Measurements from ENCODE around the gene TBCK.
A peak's percentile ranks its signal among the peaks of the same experiment; 100 is the strongest.
"Not testable (repeated sequence)": the region's sequence is repeated elsewhere in the genome, so short reads cannot be mapped to it uniquely, and the experiment has no call there.

TBCK gene

GRCh38 chr4:106256190-106256589, 59.8 kb downstream of the TBCK start:
- no peak for DNase-seq
- in situ Hi-C loops (cut with HindIII; ENCODE audit: low pct_ligation_motif_present, low pct_unique_long_range_greater_than_20kb, low sequenced_read_pairs), result no loop called here

DNA sequence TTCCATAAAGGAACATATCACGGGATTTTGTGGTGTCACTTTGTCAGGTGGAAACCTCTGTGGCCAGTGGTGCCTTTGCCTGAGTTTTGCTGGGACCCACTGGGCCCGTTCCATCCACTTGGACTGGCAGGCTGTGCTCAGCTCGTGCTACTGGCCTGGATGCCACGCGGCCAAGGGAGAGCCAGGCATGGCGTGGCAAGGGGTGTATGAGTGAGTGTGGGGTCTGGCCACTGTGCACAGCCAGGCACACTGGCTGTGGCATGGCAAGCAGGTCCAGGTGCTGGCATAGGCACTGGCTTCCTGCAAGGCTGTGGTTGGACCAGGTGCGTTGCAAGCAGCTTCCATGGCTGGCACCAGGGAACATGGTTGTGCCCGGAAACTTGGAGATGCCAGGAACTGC, 60.8 kb downstream of the TBCK start:
- in situ Hi-C loops (cut with HindIII; ENCODE audit: low pct_ligation_motif_present, low pct_unique_long_range_greater_than_20kb, low sequenced_read_pairs), result no loop called here
- DNase-seq, result no peak

GRCh38 chr4:106253364-106254129, 62.5 kb downstream of the TBCK start:
- in situ Hi-C loops (cut with HindIII; ENCODE audit: low pct_ligation_motif_present, low pct_unique_long_range_greater_than_20kb, low sequenced_read_pairs), result no loop called here
- no peak for DNase-seq

DNA sequence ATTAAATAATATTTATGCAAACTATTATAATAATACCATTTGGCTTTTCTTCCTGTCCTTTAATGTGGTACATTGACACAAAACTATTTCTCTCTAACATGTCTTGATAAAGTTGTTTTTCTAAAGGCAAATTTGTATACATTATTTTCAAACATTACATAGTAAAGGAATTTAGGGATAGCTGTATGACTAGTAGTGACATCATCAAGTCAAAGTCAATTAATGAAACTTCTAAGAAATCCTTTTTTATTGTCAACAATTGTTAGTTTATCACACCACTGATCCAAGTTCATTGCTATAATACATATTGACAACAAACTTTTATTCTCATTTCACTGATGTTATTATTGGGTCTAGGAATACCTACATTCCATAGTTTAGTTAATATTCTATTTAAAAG, 68.4 kb downstream of the TBCK start:
- DNase-seq, result no peak
- in situ Hi-C loops (cut with HindIII; ENCODE audit: low pct_ligation_motif_present, low pct_unique_long_range_greater_than_20kb, low sequenced_read_pairs), result no loop called here

DNA sequence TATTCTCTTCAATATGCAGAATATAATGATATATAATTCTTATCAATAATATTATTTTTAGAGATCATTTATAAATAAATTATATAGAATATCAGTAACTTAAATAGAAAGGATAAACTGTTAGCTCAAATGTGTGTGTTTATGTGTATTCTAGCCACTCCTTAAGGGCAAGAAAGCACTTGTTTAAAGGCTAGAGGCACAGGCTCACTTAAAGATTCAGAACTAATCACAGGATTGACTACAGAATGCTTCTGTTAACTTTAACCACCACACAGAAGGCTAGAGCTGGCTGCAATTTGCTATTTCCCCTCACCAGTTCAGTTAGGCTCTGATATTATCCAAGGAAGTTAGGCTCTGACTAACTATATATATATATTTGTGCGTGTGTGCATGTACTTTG, 69.6 kb downstream of the TBCK start:
- no peak for DNase-seq
- in situ Hi-C loops (cut with HindIII; ENCODE audit: low pct_ligation_motif_present, low pct_unique_long_range_greater_than_20kb, low sequenced_read_pairs), result no loop called here

GRCh38 chr4:106245176-106245575, 70.8 kb downstream of the TBCK start:
- in situ Hi-C loops (cut with HindIII; ENCODE audit: low pct_ligation_motif_present, low pct_unique_long_range_greater_than_20kb, low sequenced_read_pairs), result no loop called here
- no peak for DNase-seq

- no peak for DNase-seq
- in situ Hi-C loops (cut with HindIII; ENCODE audit: low pct_ligation_motif_present, low pct_unique_long_range_greater_than_20kb, low sequenced_read_pairs), result no loop called here
Measured at GRCh38 chr4:106240699-106241098, 75.3 kb downstream of the TBCK start.

GRCh38 chr4:106238820-106239420, 77.1 kb downstream of the TBCK start:
- peak; percentile 56 for DNase-seq
- in situ Hi-C loops (cut with HindIII; ENCODE audit: low pct_ligation_motif_present, low pct_unique_long_range_greater_than_20kb, low sequenced_read_pairs), result no loop called here

- in situ Hi-C loops (cut with HindIII; ENCODE audit: low pct_ligation_motif_present, low pct_unique_long_range_greater_than_20kb, low sequenced_read_pairs), result no loop called here
- no peak for DNase-seq
Measured at GRCh38 chr4:106231931-106232330, 84.1 kb downstream of the TBCK start.

- no peak for DNase-seq
- in situ Hi-C loops (cut with HindIII; ENCODE audit: low pct_ligation_motif_present, low pct_unique_long_range_greater_than_20kb, low sequenced_read_pairs), result no loop called here
Measured at GRCh38 chr4:106222548-106222947, 93.5 kb downstream of the TBCK start.

DNA sequence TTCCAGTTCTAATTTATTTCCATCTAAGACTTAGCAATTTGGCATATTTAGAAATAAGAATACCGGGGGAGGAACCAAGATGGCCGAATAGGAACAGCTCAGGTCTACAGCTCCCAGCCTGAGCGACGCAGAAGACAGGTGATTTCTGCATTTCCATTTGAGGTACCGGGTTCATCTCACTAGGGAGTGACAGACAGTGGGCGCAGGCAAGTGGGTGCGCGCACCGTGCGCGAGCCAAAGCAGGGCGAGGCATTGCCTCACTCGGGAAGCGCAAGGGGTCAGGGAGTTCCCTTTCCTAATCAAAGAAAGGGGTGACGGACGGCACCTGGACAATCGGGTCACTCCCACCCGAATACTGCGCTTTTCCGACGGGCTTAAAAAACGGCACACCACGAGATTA, 102.7 kb downstream of the TBCK start:
- in situ Hi-C loops (cut with HindIII; ENCODE audit: low pct_ligation_motif_present, low pct_unique_long_range_greater_than_20kb, low sequenced_read_pairs), result not testable (repeated sequence)

GRCh38 chr4:106210021-106210420, 106.0 kb downstream of the TBCK start:
- in situ Hi-C loops (cut with HindIII; ENCODE audit: low pct_ligation_motif_present, low pct_unique_long_range_greater_than_20kb, low sequenced_read_pairs), result no loop called here
- DNase-seq, result no peak

More for the DNA sequence above, 102.7 kb downstream of the TBCK start:
- not testable (repeated sequence) for DNase-seq

DNA sequence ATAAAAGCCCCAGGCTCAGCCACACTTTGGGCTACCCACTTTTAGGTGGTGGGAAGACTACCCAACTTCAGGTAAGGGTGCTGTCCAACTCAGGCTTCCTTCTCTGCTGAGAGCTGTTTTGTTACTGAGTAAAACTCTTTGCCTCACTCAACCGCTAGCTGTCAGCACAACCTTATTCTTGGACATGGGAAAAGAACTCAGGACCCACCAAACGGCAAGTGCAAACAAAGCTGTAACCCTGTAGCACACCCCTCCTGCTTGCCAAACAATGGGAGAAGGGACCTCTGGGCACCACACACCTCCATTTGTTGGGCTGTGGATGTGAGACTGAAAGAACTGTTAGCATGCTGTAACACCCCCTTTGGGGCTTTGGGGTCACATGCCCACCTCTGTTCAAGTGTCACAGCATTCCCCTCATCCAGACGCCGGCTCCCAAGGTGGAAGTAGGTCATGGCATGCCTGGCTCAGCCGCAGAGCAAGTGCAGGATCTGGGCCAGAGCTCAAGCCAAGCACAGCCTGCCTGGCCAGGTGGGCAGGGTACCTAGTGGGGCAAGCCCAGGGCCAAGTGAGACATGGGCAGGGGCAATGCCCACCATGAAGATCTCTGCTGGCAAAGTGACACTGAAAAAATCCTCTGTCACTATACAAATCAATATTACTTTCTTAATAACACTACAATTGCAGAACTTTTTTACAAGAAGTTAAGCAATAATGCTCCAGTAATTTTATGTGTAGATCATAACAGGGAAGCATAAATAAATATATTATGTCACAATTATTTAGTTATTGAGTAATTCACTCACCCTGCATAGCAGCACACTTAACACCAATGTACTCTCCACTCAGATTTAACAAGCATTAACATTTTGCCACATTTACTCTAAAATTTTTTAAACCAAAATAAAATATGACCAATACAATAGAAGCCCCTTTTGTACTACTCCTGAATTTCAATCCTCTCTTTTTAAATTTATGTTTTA, 107.2 kb downstream of the TBCK start:
- in situ Hi-C loops (cut with HindIII; ENCODE audit: low pct_ligation_motif_present, low pct_unique_long_range_greater_than_20kb, low sequenced_read_pairs), result no loop called here
- DNase-seq, result no peak

DNA sequence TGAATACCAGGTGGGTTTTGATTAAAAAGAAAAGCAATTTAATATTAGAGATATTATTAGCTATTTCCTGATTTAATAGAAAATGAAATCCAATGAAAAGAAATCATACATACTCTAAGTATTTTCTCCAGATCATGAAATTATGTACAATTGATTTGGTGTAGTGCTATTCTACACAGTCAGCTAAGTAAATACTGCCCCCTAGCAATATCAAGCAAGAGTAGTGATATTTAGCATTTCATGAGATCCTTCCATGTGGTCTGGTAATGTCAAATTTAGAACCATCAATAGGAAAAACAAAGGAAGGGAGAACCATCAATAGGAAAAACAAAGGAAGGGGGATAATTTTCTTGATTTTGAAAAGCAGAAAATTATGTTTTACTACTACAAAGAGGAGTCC, 114.6 kb downstream of the TBCK start:
- DNase-seq, result peak; percentile 42
- in situ Hi-C loops (cut with HindIII; ENCODE audit: low pct_ligation_motif_present, low pct_unique_long_range_greater_than_20kb, low sequenced_read_pairs), result no loop called here

DNA sequence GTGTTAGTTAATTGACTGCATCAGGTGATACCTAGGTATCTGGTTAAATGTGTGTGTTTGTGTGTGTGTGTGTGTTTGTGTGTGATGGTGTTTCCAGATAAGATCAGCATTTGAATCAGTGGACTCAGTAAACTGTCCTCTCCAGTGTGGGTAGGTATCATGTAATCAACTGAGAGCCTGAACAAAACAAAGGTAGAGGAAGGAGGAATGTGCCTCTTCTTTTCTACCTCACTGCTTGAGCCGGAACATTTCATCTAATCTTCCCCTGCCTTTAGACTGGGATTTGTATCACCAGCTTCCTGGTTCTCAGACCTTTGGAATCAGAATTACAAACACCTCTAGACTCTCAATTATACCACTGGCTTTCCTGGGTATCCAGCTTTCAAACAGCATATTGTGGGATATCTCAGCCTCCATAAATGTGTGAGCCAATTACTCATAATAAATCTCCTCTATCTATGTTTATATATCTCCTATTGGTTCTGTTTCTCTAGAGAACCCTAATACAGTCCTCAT, 120.5 kb downstream of the TBCK start:
- in situ Hi-C loops (cut with HindIII; ENCODE audit: low pct_ligation_motif_present, low pct_unique_long_range_greater_than_20kb, low sequenced_read_pairs), result no loop called here
- no peak for DNase-seq

GRCh38 chr4:106194801-106195200, 121.2 kb downstream of the TBCK start:
- in situ Hi-C loops (cut with HindIII; ENCODE audit: low pct_ligation_motif_present, low pct_unique_long_range_greater_than_20kb, low sequenced_read_pairs), result no loop called here
- no peak for DNase-seq

GRCh38 chr4:106192131-106192530, 123.9 kb downstream of the TBCK start:
- in situ Hi-C loops (cut with HindIII; ENCODE audit: low pct_ligation_motif_present, low pct_unique_long_range_greater_than_20kb, low sequenced_read_pairs), result no loop called here
- DNase-seq, result no peak

GRCh38 chr4:106186201-106186600, 129.8 kb downstream of the TBCK start:
- no peak for DNase-seq
- in situ Hi-C loops (cut with HindIII; ENCODE audit: low pct_ligation_motif_present, low pct_unique_long_range_greater_than_20kb, low sequenced_read_pairs), result no loop called here

- DNase-seq, result no peak
- in situ Hi-C loops (cut with HindIII; ENCODE audit: low pct_ligation_motif_present, low pct_unique_long_range_greater_than_20kb, low sequenced_read_pairs), result no loop called here
Measured at GRCh38 chr4:106183551-106183950, 132.5 kb downstream of the TBCK start.

Data from ACHN (cell line).